HG03025 (cell line): ENCODE results near the gene BNC1.

ENCODE experiments used
- ATAC-seq: cut with Tn5 transposase; IDR thresholded peaks from one replicate; pipeline ENCODE4 v1.9.1; 2021; ENCODE audit warnings: mild to moderate bottlenecking, moderate library complexity; ENCODE audit not compliant: unreplicated experiment, low FRiP score

Gene BNC1

GRCh38 chr15:83300826-83301225 is 16.4 kb upstream of the BNC1 start:
- no peak for ATAC-seq

- no peak for ATAC-seq
Measured at GRCh38 chr15:83299462-83299861, 15.0 kb upstream of the BNC1 start.

GRCh38 chr15:83295417-83295816 is 11.0 kb upstream of the BNC1 start:
- ATAC-seq, result no peak

- ATAC-seq, result no peak
Measured at GRCh38 chr15:83293201-83293600, 8.7 kb upstream of the BNC1 start.

GRCh38 chr15:83292317-83292716 is 7.9 kb upstream of the BNC1 start:
- no peak for ATAC-seq

GRCh38 chr15:83290236-83290635 is 5.8 kb upstream of the BNC1 start:
- no peak for ATAC-seq

GRCh38 chr15:83289160-83289559 is 4.7 kb upstream of the BNC1 start:
- ATAC-seq, result no peak

- no peak for ATAC-seq
Measured at GRCh38 chr15:83288381-83288801, 3.9 kb upstream of the BNC1 start.

GRCh38 chr15:83287541-83288027 is 3.1 kb upstream of the BNC1 start:
- no peak for ATAC-seq

GRCh38 chr15:83285979-83286553 is 1.6 kb upstream of the BNC1 start:
- ATAC-seq, result no peak

- no peak for ATAC-seq
Measured at GRCh38 chr15:83285284-83285978, 967 bp upstream of the BNC1 start.

GRCh38 chr15:83283813-83284558 is 478 bp downstream of the BNC1 start:
- ATAC-seq, result no peak

- ATAC-seq, result no peak
Measured at GRCh38 chr15:83283138-83283812, 1.2 kb downstream of the BNC1 start.

- ATAC-seq, result no peak
Measured at GRCh38 chr15:83282776-83283137, 1.7 kb downstream of the BNC1 start.

GRCh38 chr15:83282141-83282540 is 2.3 kb downstream of the BNC1 start:
- ATAC-seq, result no peak

- ATAC-seq, result no peak
Measured at GRCh38 chr15:83278191-83278590, 6.3 kb downstream of the BNC1 start.

GRCh38 chr15:83276661-83277060 is 7.8 kb downstream of the BNC1 start:
- ATAC-seq, result no peak

GRCh38 chr15:83275412-83275811 is 9.1 kb downstream of the BNC1 start:
- no peak for ATAC-seq

GRCh38 chr15:83270176-83270575 is 14.3 kb downstream of the BNC1 start:
- no peak for ATAC-seq

- ATAC-seq, result no peak
Measured at GRCh38 chr15:83268147-83268546, 16.3 kb downstream of the BNC1 start.
